Right kidney (tissue), 1 donor: ENCODE measurements around the gene FYCO1.

ENCODE experiments used
- DNase-seq: peaks from one replicate; pipeline ENCODE4 v3.0.0-alpha.2; 2016

FYCO1 gene

DNA sequence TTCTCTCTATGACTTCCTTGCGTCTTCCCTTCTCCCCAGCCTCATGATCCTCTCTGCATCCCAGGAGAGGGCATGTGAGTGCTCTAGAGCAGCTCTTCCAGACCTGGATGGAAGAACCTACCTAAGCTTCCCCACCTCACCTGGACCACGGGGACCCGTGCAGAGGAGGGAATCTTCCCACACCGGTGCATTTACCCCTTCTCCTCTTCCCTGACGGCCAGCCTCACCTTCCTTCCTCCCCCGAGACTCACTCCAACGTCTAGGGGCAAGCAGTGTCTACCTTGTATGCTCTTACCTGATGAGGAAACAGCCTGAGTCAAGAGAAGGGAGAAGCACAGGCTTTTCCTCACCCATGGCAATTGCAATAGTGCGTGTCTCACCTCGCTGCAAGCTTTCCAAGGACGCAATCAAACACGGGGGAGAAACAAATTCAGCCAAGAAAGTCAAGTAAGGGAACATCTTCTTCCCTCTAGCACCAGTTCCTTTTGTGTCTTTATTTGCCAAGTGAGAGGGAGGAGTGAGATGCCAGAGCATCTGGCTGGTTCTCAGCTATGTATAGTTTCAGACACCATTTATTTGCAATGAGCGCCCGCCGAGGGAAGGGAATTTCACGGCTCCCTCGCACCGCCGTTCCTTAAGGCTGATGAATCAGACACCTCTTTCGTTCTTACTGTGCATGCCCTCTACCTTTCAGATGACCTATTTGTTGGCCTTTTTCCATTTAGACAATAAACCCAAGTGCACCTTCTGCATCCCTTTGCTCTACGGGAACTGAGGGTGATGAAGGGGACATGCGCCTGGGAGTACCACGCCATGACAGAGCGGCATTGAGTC lies 111.0 kb downstream of the FYCO1 start:
- no peak for DNase-seq

DNA sequence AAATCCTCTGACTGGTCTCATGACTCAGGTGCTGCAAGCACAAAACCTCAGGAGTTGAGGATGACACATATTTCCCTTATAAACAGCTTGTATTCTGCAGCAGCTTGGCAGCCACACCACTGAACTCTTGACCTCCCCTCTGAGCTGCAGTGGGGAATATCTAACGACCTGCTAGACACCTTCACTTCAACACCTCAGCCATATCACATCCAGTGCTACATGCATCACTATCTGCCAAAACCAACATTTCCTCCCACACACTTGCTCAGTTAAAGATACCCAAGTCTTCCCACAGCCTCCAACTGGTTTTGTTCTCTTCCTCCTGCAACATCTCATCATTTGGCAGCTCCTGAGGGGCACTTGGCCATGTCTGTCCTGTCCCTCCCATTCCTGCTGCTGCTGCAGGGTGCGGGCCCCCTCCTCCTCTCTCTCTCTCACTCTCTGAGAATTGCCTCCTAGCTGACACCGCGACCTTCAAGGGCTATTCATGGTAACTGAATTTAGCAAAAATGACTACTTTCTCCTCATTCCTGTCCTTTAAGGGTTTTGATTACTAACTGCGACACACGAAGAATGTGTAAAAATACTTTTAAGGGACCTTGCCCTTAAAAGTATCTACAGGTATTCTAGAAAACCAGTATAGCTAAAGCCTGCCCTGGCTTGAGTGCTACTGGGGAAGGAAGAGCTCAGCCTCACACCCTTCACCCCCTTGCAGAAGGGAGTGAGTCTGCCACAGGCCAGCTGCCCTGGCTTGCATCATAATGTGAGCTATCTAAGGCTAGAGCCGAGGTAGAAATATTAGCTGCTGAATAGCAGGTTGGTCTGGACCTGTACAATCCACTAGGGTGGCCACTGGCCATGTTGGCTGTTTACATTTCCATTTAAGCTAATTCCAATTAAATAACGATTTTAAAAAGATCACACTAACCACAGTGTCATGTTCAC lies 114.3 kb downstream of the FYCO1 start:
- DNase-seq: no peak

GRCh38 chr3:45880725-45881077 lies 114.9 kb downstream of the FYCO1 start:
- no peak for DNase-seq

DNA sequence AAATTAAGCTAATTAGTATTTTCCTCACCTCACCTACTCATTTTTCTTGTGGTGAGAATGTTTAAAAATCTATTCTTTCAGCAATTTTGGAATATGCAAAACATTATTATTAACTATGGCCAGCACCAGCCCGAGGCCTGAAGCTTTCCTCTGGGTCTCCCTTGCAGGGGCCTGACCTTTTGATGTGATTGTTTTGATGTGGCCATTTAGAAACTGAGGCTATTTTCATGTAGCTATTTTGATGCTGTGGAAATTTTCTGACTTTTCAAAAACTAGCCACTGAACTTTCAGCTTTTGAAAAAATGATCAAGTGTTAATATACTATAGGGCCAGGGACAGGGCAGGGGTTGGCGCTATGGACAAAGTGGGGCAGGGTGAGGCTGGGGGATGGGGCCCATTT lies 117.5 kb downstream of the FYCO1 start:
- DNase-seq: no peak

DNA sequence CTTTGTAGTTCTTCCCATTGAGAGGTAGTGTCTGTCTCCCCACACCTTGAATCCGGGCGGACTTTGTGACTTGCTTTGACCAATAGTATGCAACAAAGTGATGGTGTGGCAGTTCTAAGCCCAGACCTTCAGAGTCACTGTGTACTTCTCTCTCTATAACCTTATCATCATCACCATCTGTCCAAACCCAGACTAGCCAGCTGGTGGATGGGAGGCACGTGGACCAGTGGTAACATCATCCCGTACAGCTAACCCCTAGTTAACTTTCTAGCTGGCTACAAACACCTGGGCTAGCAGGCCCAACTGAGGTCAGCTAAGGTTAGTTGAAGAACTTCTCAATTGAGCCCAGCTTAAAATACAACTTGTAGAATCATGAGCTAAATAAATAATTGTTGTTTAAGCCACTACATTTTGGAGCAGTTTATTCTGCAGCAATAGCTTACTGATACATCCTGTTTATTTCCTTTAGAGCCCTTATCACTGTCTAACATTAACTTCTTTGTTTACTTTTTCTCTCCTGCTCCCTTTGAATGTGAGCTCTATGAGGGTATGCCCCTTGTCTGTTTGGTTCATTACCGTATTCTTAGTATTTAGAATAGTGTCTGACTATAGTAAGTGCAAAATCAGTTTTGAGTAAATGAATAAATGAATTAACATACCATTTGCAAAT lies 120.8 kb downstream of the FYCO1 start:
- DNase-seq: no peak

- no peak for DNase-seq
Measured at GRCh38 chr3:45873638-45874037, 122.0 kb downstream of the FYCO1 start.

GRCh38 chr3:45873036-45873435 lies 122.6 kb downstream of the FYCO1 start:
- DNase-seq: no peak

- DNase-seq: no peak
Measured at GRCh38 chr3:45872569-45872968, 123.1 kb downstream of the FYCO1 start.

- DNase-seq: no peak
Measured at GRCh38 chr3:45871780-45872179, 123.8 kb downstream of the FYCO1 start.

GRCh38 chr3:45870099-45870498 lies 125.5 kb downstream of the FYCO1 start:
- DNase-seq: no peak

DNA sequence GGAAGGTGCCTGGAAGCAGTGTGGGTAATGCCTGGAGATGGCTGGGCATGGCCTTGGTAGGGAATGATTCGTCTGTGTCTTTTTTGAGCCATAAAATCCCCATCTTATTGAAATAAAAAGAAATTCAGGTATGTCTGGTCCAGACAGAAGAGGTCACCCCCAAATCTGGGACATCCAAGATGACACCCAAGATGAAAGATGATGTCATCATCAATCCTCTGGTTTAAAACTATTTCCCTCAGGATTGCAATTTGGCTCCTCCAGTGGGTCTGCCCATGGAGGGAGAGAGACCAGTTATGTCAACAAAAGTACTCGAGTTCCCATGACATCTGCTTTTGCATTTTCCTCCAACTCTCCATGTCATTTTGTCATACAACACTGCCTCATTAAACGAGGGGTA lies 126.0 kb downstream of the FYCO1 start:
- no peak for DNase-seq

GRCh38 chr3:45868650-45869049 lies 127.0 kb downstream of the FYCO1 start:
- DNase-seq: no peak

GRCh38 chr3:45868213-45868612 lies 127.4 kb downstream of the FYCO1 start:
- DNase-seq: no peak
